ENCODE data around the gene CEP83.
"Not testable (repeated sequence)": the region's sequence is repeated elsewhere in the genome, so short reads cannot be mapped to it uniquely, and the experiment has no call there.

The CEP83 gene

GRCh38 chr12:94379479-94380113 lies 80.1 kb downstream of the CEP83 start:
- DNase-seq (ENCODE audit: low read depth), result no peak

GRCh38 chr12:94377599-94377998 lies 82.1 kb downstream of the CEP83 start:
- DNase-seq (ENCODE audit: low read depth), result no peak

- DNase-seq (ENCODE audit: low read depth), result no peak
These were observed 85.5 kb downstream of the CEP83 start for GRCh38 chr12:94374124-94374523.

- DNase-seq (ENCODE audit: low read depth), result no peak
These were observed 87.2 kb downstream of the CEP83 start for GRCh38 chr12:94372461-94372860.

GRCh38 chr12:94362653-94363052 lies 97.0 kb downstream of the CEP83 start:
- no peak for DNase-seq (ENCODE audit: low read depth)

- no peak for DNase-seq (ENCODE audit: low read depth)
These were observed 99.9 kb downstream of the CEP83 start for GRCh38 chr12:94359761-94360160.

DNA sequence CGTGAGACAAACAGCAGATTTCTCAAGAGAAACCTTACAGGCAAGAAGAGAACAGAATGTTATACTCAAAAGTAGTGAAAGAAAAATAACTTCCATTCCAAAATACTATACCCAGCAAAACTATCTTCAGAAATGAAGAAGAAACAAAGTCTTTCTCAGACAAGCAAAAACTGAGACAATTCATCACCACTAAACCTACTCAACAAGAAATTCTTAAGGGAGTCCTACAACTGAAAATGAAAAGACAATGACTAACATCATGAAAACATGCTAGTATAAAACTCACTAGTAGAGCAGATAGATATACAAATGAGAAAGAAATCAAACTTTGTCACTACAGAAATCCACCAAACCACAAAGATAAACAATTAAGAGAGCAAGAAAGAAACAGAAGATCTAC lies 106.5 kb downstream of the CEP83 start:
- no peak for DNase-seq (ENCODE audit: low read depth)

DNA sequence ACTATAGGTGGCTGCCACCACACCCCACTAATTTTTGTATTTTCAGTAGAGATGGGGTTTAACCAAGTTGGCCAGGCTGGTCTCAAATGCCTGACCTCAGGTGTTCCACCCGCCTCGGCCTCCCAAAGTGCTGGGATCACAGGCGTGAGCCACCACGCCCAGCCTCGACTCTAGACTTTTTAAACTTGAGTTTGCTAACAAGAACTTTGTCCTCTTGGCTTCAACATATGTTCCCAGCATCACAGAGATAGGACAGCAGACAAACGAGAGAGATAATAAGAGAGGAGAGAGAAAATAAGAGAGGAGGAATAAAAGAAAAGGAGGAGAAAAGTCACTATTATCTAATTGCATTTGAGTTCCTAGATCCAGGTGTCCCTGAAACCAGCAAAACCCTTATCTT lies 119.1 kb downstream of the CEP83 start:
- DNase-seq (ENCODE audit: low read depth), result no peak

DNA sequence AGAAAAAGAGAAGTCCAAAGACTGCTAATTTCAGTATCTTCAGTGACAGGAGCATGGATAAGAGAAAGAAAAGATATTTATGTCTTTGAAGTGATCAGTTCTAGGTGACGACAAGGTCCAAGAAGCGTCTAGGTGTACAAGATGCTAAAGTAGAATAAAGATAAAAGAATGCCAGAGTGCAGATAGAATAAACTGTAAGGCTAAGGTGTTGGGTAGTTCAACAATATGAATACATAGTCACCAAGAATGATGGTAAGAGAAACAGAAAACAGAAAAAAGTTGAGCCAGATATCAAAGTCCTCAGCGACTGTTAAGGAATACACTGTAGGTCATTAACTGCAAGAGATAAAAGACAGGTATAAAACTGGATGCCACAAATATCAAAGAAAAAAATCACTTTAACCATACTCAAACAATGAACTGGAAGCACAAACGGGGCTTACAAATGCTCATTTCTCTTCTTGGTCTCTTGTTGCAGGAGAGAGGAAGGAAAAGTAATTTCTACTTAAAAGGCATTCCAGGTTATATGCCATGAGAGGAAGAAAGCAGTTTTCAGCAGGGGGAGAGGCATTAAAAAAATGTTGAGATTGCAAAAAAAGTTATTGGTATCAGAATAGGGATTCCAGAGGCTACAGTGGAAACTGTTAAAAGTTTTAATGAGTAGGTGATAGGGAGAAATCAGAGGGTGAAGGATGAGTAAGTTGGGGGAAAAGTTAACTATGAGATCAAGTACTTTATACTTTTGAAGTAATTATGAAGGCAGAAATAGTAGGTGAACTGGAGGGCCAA lies 121.5 kb downstream of the CEP83 start:
- no peak for DNase-seq (ENCODE audit: low read depth)

DNA sequence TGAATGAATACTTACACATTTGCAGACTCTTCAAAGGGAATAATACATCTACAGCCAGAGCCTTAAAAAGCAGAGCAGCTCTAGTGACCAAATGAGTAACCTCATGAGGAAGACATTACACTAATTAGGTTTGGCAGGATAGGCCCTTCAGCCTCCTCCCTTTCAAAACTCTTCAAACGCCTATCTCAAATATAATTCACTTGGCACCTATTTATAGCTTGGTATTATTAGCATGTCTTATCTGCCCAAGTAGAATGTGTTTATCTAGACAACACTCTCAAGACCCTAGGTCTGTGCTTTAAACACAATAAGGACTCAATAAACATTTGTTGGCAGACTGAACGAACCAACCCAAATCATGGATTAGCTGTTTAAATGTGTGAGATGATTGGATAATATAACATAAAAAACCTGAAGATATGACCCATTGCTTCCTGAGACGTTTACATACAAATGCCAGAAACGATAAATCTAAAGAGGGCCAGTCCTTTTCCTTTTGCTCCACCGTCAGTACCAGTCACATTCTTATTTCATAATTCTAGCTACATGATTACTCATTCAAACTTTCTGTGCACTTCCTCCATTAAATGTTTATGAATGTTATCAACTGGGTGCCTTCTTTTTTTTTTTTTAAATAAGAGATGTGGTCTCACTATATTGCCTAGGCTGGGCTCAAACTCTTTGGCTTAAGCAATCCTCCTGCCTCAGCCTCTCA lies 123.3 kb downstream of the CEP83 start:
- peak; percentile 87 for DNase-seq (ENCODE audit: low read depth)

- no peak for DNase-seq (ENCODE audit: low read depth)
These were observed 126.3 kb downstream of the CEP83 start for GRCh38 chr12:94333396-94333795.

DNA sequence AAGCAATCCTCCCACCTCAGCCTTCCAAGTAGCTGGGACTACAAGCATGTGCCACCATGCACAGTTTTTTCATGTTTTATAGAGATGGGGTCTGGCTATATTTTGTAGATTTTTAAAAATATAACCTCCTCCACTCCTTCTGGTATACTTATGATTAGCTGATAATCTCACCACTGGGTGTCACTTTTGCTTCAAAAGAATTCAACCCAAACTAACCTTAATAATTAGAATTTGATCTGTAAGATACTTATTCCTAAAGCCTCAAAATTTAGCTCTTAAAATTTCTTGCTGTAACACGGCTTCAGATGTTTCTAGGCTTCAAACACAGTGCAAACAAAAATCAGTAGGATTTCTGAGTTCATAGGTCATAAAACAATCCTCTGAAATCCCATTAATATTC lies 130.3 kb downstream of the CEP83 start:
- DNase-seq (ENCODE audit: low read depth), result no peak

DNA sequence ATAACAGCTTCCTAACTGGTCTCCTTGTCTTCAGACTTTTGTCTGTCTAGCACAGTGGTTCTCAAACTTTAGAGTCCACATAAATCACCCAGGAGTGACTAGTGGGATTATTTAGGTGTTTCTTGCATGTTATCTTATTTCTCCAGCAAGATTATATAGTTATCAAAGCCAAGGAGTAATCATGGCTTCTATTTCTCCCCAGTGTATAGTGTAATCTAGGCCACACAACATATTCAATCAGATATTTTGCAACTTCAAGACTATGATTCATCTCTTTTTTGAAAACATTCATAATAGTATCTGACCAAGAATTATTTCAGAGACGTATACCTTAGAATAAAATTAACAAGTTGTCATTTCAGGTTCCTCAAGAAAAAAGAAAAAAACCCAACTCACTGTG lies 131.9 kb downstream of the CEP83 start:
- peak; percentile 68 for DNase-seq (ENCODE audit: low read depth)

GRCh38 chr12:94326727-94327126 lies 132.9 kb downstream of the CEP83 start:
- peak; percentile 95 for DNase-seq (ENCODE audit: low read depth)

DNA sequence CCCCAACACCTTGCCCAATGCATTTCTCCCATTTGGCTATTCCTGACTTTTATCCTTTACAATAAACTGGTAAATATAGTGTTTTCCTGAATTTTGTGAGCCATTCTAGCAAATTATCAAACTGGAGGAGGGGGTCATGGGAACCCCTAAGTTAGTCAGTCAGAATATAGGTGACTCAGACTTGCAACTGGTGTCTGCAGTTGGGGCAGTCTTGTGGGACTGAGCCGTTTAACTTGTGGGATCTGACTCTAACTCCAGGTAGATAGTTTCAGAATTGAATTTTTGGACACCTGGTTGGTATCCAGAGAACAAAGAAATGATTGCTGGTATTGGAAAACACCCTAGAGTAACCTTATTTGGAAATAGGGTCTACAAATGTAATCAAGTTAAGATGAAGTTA lies 133.4 kb downstream of the CEP83 start:
- no peak for DNase-seq (ENCODE audit: low read depth)

- no peak for DNase-seq (ENCODE audit: low read depth)
These were observed 137.3 kb downstream of the CEP83 start for GRCh38 chr12:94322346-94322745.

- DNase-seq (ENCODE audit: low read depth), result no peak
These were observed 139.6 kb downstream of the CEP83 start for GRCh38 chr12:94320109-94320508.

DNA sequence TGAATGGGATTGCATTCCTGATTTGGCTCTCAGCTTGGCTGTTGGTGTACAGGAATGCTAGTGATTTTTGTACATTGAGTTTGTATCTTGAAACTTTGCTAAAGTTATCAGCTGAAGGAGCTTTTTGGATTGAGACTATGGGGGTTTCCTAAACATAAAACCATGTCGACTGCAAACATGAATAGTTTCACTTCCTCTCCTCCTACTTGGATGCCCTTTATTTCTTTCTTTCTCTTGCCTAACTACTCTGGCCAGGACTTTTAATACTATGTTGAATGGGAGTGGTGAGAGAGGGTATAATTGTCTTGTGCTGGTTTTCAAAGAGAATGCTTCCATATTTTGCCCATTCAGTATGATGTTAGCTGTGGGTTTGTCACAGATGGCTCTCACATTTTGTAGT lies 141.5 kb downstream of the CEP83 start:
- DNase-seq (ENCODE audit: low read depth), result no peak

GRCh38 chr12:94316600-94316999 lies 143.1 kb downstream of the CEP83 start:
- DNase-seq (ENCODE audit: low read depth), result not testable (repeated sequence)

- no peak for DNase-seq (ENCODE audit: low read depth)
These were observed 147.3 kb downstream of the CEP83 start for GRCh38 chr12:94312378-94312777.

DNA sequence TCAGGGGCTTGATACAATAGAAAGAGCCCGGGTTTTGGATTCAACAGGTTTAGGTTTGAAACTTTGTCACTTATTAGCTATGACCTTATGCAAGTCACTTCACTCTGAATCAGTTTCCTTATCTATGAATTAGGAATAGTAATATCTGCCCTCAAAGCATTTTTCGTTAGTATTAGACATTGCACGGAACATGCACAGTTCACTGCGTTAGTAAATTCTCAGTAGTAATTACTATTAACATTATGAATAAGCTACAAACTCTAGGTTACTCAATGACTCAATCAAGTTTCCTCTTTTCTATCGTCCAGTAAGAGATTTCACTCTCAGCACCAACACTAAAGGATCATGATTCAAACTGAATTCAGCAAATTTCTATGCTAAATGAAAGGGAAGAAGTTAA lies 150.3 kb downstream of the CEP83 start:
- DNase-seq (ENCODE audit: low read depth), result no peak

DNA sequence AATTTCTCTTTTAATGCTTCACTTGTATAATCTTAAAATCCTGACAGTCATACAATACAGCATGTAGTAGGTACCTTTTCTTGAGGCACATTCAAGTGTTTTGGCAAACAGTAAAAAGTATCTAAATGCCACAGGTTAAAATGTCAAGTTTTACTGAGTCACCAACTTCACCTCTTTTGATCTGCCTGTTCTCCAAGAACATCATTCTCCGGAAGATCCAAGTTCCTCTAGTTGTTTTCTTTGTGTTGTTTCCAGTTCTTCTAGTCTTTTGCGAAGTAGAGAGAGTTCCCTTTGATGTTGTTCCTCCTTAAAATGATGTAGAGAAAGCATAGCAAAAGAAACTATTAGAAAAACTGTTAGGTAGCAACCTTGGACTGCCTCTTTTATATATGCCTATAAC lies 151.1 kb downstream of the CEP83 start:
- no peak for DNase-seq (ENCODE audit: low read depth)
